A673 (cell line): Measurements from ENCODE around the gene APLP2. TPM values are rescaled to one million over a fixed set of nuclear protein-coding genes. Genes with fewer than 3 reads are reported as not detected.

Source experiments
- BruUV-seq: library from RNA; stranded (reverse); fragments of 400-500 nt; replicated peaks from 2 replicates; lab custom pipeline; 2021; lab: Mats Ljungman, UMichigan
- CTCF ChIA-PET: fragments of 300-600 bp; sonication (Branson Sonifier 250); formaldehyde crosslinking; loops from one replicate; lab custom pipeline; 2022; ENCODE audit warnings: antibody characterized with exemption; lab: Charles Lee
- POLR2A ChIA-PET: fragments of 300-600 bp; sonication (Branson Sonifier 250); formaldehyde crosslinking; loops from one replicate; lab custom pipeline; 2022; ENCODE audit warnings: antibody characterized with exemption; ENCODE audit not compliant: low non-redundant PET; lab: Charles Lee
- DNase-seq: peaks from one replicate; pipeline ENCODE4 v3.0.0-alpha.2; 2015; ENCODE audit warnings: low spot score
- H3K27ac ChIP-seq: fragments of 200-600 bp; sonication (generic); 2 replicates; pipeline ENCODE4 v1.5.1; 2016; ENCODE audit warnings: mixed run types, low read depth, mild to moderate bottlenecking, mixed read lengths, antibody characterized with exemption, low read length; ENCODE audit not compliant: poor library complexity, severe bottlenecking
- H3K27me3 ChIP-seq: fragments of 200-600 bp; sonication (generic); replicated peaks from 2 replicates; pipeline ENCODE4 v1.6.1; 2017; ENCODE audit warnings: mixed run types, low read depth, mild to moderate bottlenecking, mixed read lengths, antibody characterized with exemption, low read length; ENCODE audit not compliant: insufficient read depth, poor library complexity
- H3K36me3 ChIP-seq: fragments of 200-600 bp; sonication (generic); 2 replicates; pipeline ENCODE4 v1.6.1; 2016; ENCODE audit warnings: mixed run types, mild to moderate bottlenecking, mixed read lengths, antibody characterized with exemption, low read length; ENCODE audit not compliant: insufficient read depth, poor library complexity, severe bottlenecking
- H3K4me1 ChIP-seq: fragments of 200-600 bp; sonication (generic); 2 replicates; pipeline ENCODE4 v1.6.1; 2017; ENCODE audit warnings: mixed run types, mild to moderate bottlenecking, mixed read lengths, antibody characterized with exemption, low read length; ENCODE audit not compliant: insufficient read depth, poor library complexity, severe bottlenecking
- H3K4me3 ChIP-seq: fragments of 200-600 bp; sonication (generic); 2 replicates; pipeline ENCODE4 v1.5.1; 2016; ENCODE audit warnings: low read depth, mixed run types, mild to moderate bottlenecking, mixed read lengths, low read length; ENCODE audit not compliant: poor library complexity, severe bottlenecking
- H3K9me3 ChIP-seq: fragments of 200-600 bp; sonication (generic); 2 replicates; pipeline ENCODE4 v1.6.1; 2016; ENCODE audit warnings: mixed run types, low read depth, mild to moderate bottlenecking, mixed read lengths, antibody characterized with exemption, low read length; ENCODE audit not compliant: poor library complexity, severe bottlenecking
- EZH2 ChIP-seq: fragments of 200-600 bp; sonication (generic); IDR thresholded peaks from 2 replicates; pipeline ENCODE4 v1.6.1; 2017; ENCODE audit warnings: borderline replicate concordance, low read depth, mild to moderate bottlenecking, mixed read lengths, antibody characterized with exemption, low read length; ENCODE audit not compliant: poor library complexity, severe bottlenecking
- intact Hi-C: fragments of 100-400 bp; cut with micrococcal nuclease; formaldehyde crosslinking; loops from one replicate; pipeline ENCODE4 v1.10.0; 2022; ENCODE audit not compliant: unreplicated experiment
- total RNA-seq: library from RNA; stranded (reverse); gene quantifications from 2 replicates; pipeline ENCODE4 v1.2.3, GENCODE V29; 2021
- TF ChIP-seq, protein P1 (sequence below): fragments of 300-800, 200-600 bp; sonication (generic); conservative IDR thresholded peaks from 2 replicates; pipeline ENCODE4 v1.5.1; 2017; ENCODE audit warnings: low read depth, mild to moderate bottlenecking, antibody characterized with exemption, low read length, moderate library complexity, mixed read lengths

APLP2 gene
- total RNA-seq, 1 experiment from 2014 or later: 175 TPM

GRCh38 chr11:130164221-130164570, 94.5 kb downstream of the APLP2 start:
- Histone ChIP-seq H3K9me3 (no peaks in the 10 kb centered on the region), H3K36me3 (no peaks in the 10 kb centered on the region), H3K27ac (no peak overlapping the region), H3K4me3 (no peak overlapping the region), H3K4me1 (peaks cover 9% of the 10 kb centered on the region), H3K27me3 (peaks cover 38% of the 10 kb centered on the region)
- TF ChIP-seq, protein P1, sequence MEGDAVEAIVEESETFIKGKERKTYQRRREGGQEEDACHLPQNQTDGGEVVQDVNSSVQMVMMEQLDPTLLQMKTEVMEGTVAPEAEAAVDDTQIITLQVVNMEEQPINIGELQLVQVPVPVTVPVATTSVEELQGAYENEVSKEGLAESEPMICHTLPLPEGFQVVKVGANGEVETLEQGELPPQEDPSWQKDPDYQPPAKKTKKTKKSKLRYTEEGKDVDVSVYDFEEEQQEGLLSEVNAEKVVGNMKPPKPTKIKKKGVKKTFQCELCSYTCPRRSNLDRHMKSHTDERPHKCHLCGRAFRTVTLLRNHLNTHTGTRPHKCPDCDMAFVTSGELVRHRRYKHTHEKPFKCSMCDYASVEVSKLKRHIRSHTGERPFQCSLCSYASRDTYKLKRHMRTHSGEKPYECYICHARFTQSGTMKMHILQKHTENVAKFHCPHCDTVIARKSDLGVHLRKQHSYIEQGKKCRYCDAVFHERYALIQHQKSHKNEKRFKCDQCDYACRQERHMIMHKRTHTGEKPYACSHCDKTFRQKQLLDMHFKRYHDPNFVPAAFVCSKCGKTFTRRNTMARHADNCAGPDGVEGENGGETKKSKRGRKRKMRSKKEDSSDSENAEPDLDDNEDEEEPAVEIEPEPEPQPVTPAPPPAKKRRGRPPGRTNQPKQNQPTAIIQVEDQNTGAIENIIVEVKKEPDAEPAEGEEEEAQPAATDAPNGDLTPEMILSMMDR: no peak
- no peak for TF ChIP-seq EZH2
- POLR2A ChIA-PET: interaction anchor here (0.5 kb wide), 1 partner anchor 71 kb away, joined by 4 read pairs; no protein-coding TSS in a partner anchor
- DNase-seq: no peak
- no TSS peak for BruUV-seq
- CTCF ChIA-PET: no interaction called here
- intact Hi-C loops: no loop called here

DNA sequence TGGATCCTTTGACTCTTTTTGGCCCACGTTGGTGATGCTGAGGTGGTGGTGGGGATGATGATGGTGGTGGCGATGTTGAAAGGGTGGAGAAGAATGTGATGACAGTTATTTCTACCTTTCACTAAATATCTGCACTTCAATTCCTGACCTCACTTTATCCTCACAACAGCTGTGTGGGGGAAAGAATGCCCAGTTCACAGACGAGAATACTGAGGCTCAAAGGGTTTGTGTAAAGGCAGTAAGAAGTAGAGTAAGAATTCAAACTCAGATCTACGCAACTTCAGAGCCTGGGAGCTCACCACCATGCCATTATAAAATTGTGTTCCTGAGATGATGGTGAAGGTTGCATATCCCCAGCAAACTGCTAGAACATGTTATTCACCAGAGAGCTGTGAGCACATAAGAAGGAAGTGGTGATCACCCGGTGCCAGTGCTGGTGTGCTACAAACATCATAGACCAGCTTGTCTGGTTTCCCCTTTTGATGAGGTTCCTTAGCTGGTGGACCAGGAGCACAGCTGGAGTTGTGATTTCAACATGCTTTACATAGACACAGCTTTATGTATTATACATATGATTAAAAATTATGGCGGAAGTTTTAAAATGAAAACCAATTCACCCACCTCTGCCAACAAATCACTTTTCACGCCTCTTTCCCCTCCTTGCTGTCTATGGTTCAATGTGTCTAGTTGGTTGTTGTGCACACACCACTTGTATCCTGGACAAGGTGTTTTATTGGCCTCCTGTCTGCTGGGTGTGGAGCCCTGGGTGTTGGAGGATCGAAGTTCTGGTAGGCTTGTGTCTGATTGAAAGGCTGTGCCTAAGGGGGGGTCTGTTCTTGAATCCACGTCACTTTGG, 96.1 kb downstream of the APLP2 start:
- no peaks in the 10 kb centered on the region for H3K4me1 ChIP-seq
- intact Hi-C loops: no loop called here
- no peak overlapping the region for H3K27ac ChIP-seq
- no peaks in the 10 kb centered on the region for H3K9me3 ChIP-seq
- peaks cover 22% of the 10 kb centered on the region for H3K27me3 ChIP-seq
- TF ChIP-seq, protein P1: no peak
- TF ChIP-seq EZH2: no peak
- BruUV-seq: no TSS peak
- no peaks in the 10 kb centered on the region for H3K36me3 ChIP-seq
- ChIA-PET POLR2A (no interaction called here), CTCF (no interaction called here)
- no peak overlapping the region for H3K4me3 ChIP-seq
- DNase-seq: no peak

- Histone ChIP-seq H3K4me3 (no peak overlapping the region), H3K4me1 (no peaks in the 10 kb centered on the region), H3K9me3 (no peaks in the 10 kb centered on the region), H3K27ac (no peak overlapping the region), H3K36me3 (no peaks in the 10 kb centered on the region), H3K27me3 (peaks cover 16% of the 10 kb centered on the region)
- DNase-seq: no peak
- POLR2A ChIA-PET: no interaction called here
- no TSS peak for BruUV-seq
- CTCF ChIA-PET: no interaction called here
- intact Hi-C loops: no loop called here
- TF ChIP-seq, protein P1: no peak
- no peak for TF ChIP-seq EZH2
Observed at GRCh38 chr11:130166457-130166784, 96.7 kb downstream of the APLP2 start.
